A204.1 (cell line): ENCODE measurements around the gene TAGLN.
"Not testable (repeated sequence)": the region's sequence is repeated elsewhere in the genome, so short reads cannot be mapped to it uniquely, and the experiment has no call there.

ENCODE experiments used
- FAIRE-seq: peaks from 2 replicates; lab custom pipeline; 2012; peaks lifted over from hg19 to GRCh38; lab: Jason Lieb, UNC

TAGLN gene

GRCh38 chr11:117180661-117181585, 18.2 kb upstream of the TAGLN start:
- no peak for FAIRE-seq

GRCh38 chr11:117181586-117182550, 17.3 kb upstream of the TAGLN start:
- no peak for FAIRE-seq

- no peak for FAIRE-seq
Observed at GRCh38 chr11:117182551-117182935, 16.6 kb upstream of the TAGLN start.

GRCh38 chr11:117183178-117183577, 16.0 kb upstream of the TAGLN start:
- not testable (repeated sequence) for FAIRE-seq

- no peak for FAIRE-seq
Observed at GRCh38 chr11:117183724-117184349, 15.3 kb upstream of the TAGLN start.

GRCh38 chr11:117185736-117186430, 13.3 kb upstream of the TAGLN start:
- no peak for FAIRE-seq

GRCh38 chr11:117186431-117186761, 12.8 kb upstream of the TAGLN start:
- no peak for FAIRE-seq

- FAIRE-seq: no peak
Observed at GRCh38 chr11:117187007-117187406, 12.2 kb upstream of the TAGLN start.

- no peak for FAIRE-seq
Observed at GRCh38 chr11:117187428-117187798, 11.8 kb upstream of the TAGLN start.

- no peak for FAIRE-seq
Observed at GRCh38 chr11:117187799-117188481, 11.2 kb upstream of the TAGLN start.

- FAIRE-seq: no peak
Observed at GRCh38 chr11:117188620-117189081, 10.5 kb upstream of the TAGLN start.

GRCh38 chr11:117189191-117189940, 9.8 kb upstream of the TAGLN start:
- no peak for FAIRE-seq

GRCh38 chr11:117189941-117190544, 9.1 kb upstream of the TAGLN start:
- no peak for FAIRE-seq

GRCh38 chr11:117191680-117192400, 7.3 kb upstream of the TAGLN start:
- no peak for FAIRE-seq

- FAIRE-seq: no peak
Observed at GRCh38 chr11:117192401-117192875, 6.7 kb upstream of the TAGLN start.

GRCh38 chr11:117193130-117194020, 5.8 kb upstream of the TAGLN start:
- FAIRE-seq: no peak

GRCh38 chr11:117194267-117194666, 4.9 kb upstream of the TAGLN start:
- no peak for FAIRE-seq

- FAIRE-seq: no peak
Observed at GRCh38 chr11:117195258-117195657, 3.9 kb upstream of the TAGLN start.
